RWPE2 (cell line): Measurements from ENCODE around the gene VPS25.

Source experiments
- ATAC-seq: fragments of 200-7000 bp; cut with Tn5 transposase; 3 replicates; pipeline ENCODE4 v1.9.1; 2021; ENCODE audit warnings: low read depth
- DNase-seq: peaks from one replicate; pipeline ENCODE4 v3.0.0-alpha.2; 2020; ENCODE audit warnings: low spot score
- H3K27ac ChIP-seq: fragments of 450-650 bp; 2 replicates; pipeline ENCODE4 v1.5.1; 2017; ENCODE audit warnings: mild to moderate bottlenecking; ENCODE audit not compliant: poor library complexity, severe bottlenecking
- H3K27me3 ChIP-seq: fragments of 250-450 bp; sonication (Bioruptor Pico); 2 replicates; pipeline ENCODE4 v1.5.1; 2021; ENCODE audit warnings: mild to moderate bottlenecking, moderate library complexity; ENCODE audit not compliant: insufficient read depth, poor library complexity, severe bottlenecking
- H3K36me3 ChIP-seq: fragments of 250-450 bp; sonication (Bioruptor Pico); 2 replicates; pipeline ENCODE4 v1.5.1; 2020; ENCODE audit warnings: low read depth, mild to moderate bottlenecking, moderate library complexity
- H3K4me1 ChIP-seq: fragments of 250-450 bp; sonication (Bioruptor Pico); 2 replicates; pipeline ENCODE4 v1.5.1; 2021; ENCODE audit warnings: mild to moderate bottlenecking, moderate library complexity; ENCODE audit not compliant: insufficient read depth, poor library complexity, severe bottlenecking
- H3K4me3 ChIP-seq: fragments of 250-450 bp; sonication (Bioruptor Pico); 2 replicates; pipeline ENCODE4 v1.5.1; 2021; ENCODE audit warnings: mild to moderate bottlenecking, moderate library complexity; ENCODE audit not compliant: severe bottlenecking
- H3K9me3 ChIP-seq: fragments of 250-450 bp; sonication (Bioruptor Pico); 2 replicates; pipeline ENCODE4 v1.5.1; 2021; ENCODE audit warnings: mild to moderate bottlenecking, moderate library complexity; ENCODE audit not compliant: severe bottlenecking
- CTCF ChIP-seq: fragments of 450-650 bp; IDR thresholded peaks from one replicate; pipeline ENCODE4 v1.5.1; 2017; ENCODE audit warnings: mild to moderate bottlenecking, moderate library complexity; ENCODE audit not compliant: poor library complexity, severe bottlenecking

The VPS25 gene

GRCh38 chr17:42782166-42783061, 9.2 kb downstream of the VPS25 start:
- H3K27ac ChIP-seq = peak overlapping the region; percentile 84
- TF ChIP-seq CTCF = no peak
- H3K4me3 ChIP-seq = no peak overlapping the region

GRCh38 chr17:42783062-42783790, 10.0 kb downstream of the VPS25 start:
- Histone ChIP-seq H3K36me3 (peaks cover 11% of the 10 kb centered on the region), H3K4me1 (peaks cover 14% of the 10 kb centered on the region), H3K9me3 (no peaks in the 10 kb centered on the region), H3K27ac (peak overlapping the region; percentile 84), H3K27me3 (no peaks in the 10 kb centered on the region), H3K4me3 (no peak overlapping the region)
- ATAC-seq (peak; percentile 91), DNase-seq (no peak)
- TF ChIP-seq CTCF = no peak

More at GRCh38 chr17:42782166-42783061, 9.2 kb downstream of the VPS25 start:
- DNase-seq (no peak), ATAC-seq (no peak)
- H3K9me3 ChIP-seq = no peaks in the 10 kb centered on the region
- H3K27me3 ChIP-seq = no peaks in the 10 kb centered on the region
- H3K4me1 ChIP-seq = peaks cover 14% of the 10 kb centered on the region
- peaks cover 18% of the 10 kb centered on the region for H3K36me3 ChIP-seq

GRCh38 chr17:42783791-42784138, 10.5 kb downstream of the VPS25 start:
- H3K27ac ChIP-seq = peak overlapping the region; percentile 84

GRCh38 chr17:42784409-42784808, 11.2 kb downstream of the VPS25 start:
- peaks cover 3% of the 10 kb centered on the region for H3K36me3 ChIP-seq
- H3K9me3 ChIP-seq = no peaks in the 10 kb centered on the region
- peaks cover 14% of the 10 kb centered on the region for H3K4me1 ChIP-seq
- ATAC-seq = no peak
- no peak for DNase-seq
- no peak for TF ChIP-seq CTCF
- peak overlapping the region; percentile 84 for H3K27ac ChIP-seq
- H3K4me3 ChIP-seq = no peak overlapping the region
- H3K27me3 ChIP-seq = no peaks in the 10 kb centered on the region

More at GRCh38 chr17:42783791-42784138, 10.5 kb downstream of the VPS25 start:
- H3K36me3 ChIP-seq = peaks cover 10% of the 10 kb centered on the region
- TF ChIP-seq CTCF = no peak
- H3K27me3 ChIP-seq = no peaks in the 10 kb centered on the region
- ATAC-seq (no peak), DNase-seq (no peak)
- no peaks in the 10 kb centered on the region for H3K9me3 ChIP-seq
- H3K4me1 ChIP-seq = peaks cover 14% of the 10 kb centered on the region
- H3K4me3 ChIP-seq = no peak overlapping the region
